Testis (tissue), 2 donors: ENCODE results near the gene RAB36.

Source experiments
- CTCF ChIP-seq, 3 experiments: fragments of 450-650 bp in 2 of 3; fragments of 200-600 bp in 1 of 3; sonication (generic) in 1 of 3; IDR thresholded peaks; one replicate each; pipeline ENCODE4 v1.5.1; 2016 to 2019; ENCODE audit warnings: antibody characterized with exemption in 3 of 3, mild to moderate bottlenecking in 2 of 3, moderate library complexity in 1 of 3
- POLR2A ChIP-seq: fragments of 450-650 bp; IDR thresholded peaks from one replicate; pipeline ENCODE4 v1.6.1; 2017; ENCODE audit warnings: antibody characterized with exemption, mild to moderate bottlenecking, moderate library complexity

- TF ChIP-seq CTCF (IDR thresholded peaks at IDR 0.05) (no peak), POLR2A (no peak)
Observed at GRCh38 chr22:23126165-23127054, 18.9 kb upstream of the RAB36 start.
